Measurements from ENCODE around the gene SLC8B1. TPM values are rescaled to one million over a fixed set of nuclear protein-coding genes. Genes with fewer than 3 reads are reported as not detected.

SLC8B1 gene
- total RNA-seq, result 40.2 and 41.1 TPM in 2 replicates

- no peak for TF ChIP-seq CTCF (IDR thresholded peaks at IDR 0.05; ENCODE audit: insufficient read depth, low read length, poor library complexity, severe bottlenecking)
Measured at GRCh38 chr12:113334786-113335539, at the start of gene SLC8B1. SLC8B1 (minus strand) TSS chr12:113335109; CDS start chr12:113332878, 2,231 bp downstream.

DNA sequence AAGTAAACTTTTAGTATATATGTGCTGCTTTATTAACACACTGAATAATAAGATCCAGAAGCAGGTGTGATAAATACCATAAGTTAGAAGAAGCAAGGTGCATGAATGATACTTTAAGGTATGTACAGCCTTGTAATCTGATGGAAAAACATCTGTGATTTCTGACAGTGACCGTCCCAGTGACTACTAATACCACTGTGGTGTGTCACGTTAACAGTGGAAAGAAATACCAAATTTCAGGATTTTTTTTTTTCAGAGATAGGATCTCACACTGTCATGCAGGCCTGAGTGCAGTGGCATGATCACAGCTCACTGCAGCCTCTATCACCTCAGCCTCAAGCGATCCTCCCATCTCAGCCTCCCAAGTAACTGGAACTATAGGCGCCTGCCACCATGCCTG lies 47.3 kb upstream of the SLC8B1 start:
- Histone ChIP-seq H3K36me3 (ENCODE audit: control insufficient read depth, insufficient read depth, low read length) (no peaks in the 10 kb centered on the region), H3K4me3 (ENCODE audit: low read depth, low read length) (no peak overlapping the region), H3K27me3 (ENCODE audit: control insufficient read depth, insufficient read depth, low read length) (no peaks in the 10 kb centered on the region)
- no peak for TF ChIP-seq CTCF (IDR thresholded peaks at IDR 0.05; ENCODE audit: insufficient read depth, low read length, poor library complexity, severe bottlenecking)
- DNase-seq (ENCODE audit: low read depth), result no peak

More at GRCh38 chr12:113334786-113335539, at the start of gene SLC8B1:
- Histone ChIP-seq H3K36me3 (ENCODE audit: control insufficient read depth, insufficient read depth, low read length) (no peaks in the 10 kb centered on the region), H3K4me3 (ENCODE audit: low read depth, low read length) (peak within 1 kb of the TSS; percentile 67), H3K27me3 (ENCODE audit: control insufficient read depth, insufficient read depth, low read length) (no peaks in the 10 kb centered on the region)
- no peak for DNase-seq (ENCODE audit: low read depth)

DNA sequence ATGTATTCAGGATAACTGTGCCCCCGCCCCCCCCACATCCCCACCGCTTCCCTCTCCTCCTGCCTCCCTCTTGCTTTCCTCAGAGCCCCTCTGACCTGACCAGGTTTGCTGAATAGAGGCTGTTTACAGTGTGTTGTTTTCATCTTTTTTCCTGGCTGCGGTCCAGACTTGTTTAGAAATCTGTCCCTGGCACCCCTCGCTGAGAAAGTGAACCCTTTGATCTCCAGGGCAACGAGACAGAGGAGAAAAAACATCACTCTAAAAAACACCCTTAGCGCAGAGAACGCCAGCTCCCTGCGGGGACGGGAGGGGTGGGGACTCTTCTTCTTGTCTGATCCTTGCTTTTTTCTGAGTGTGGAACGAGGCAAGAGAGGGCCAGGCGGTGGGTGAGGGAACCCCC lies 46.3 kb upstream of the SLC8B1 start:
- Histone ChIP-seq H3K27me3 (ENCODE audit: control insufficient read depth, insufficient read depth, low read length) (no peaks in the 10 kb centered on the region), H3K36me3 (ENCODE audit: control insufficient read depth, insufficient read depth, low read length) (no peaks in the 10 kb centered on the region), H3K4me3 (ENCODE audit: low read depth, low read length) (no peak overlapping the region)
- no peak for TF ChIP-seq CTCF (IDR thresholded peaks at IDR 0.05; ENCODE audit: insufficient read depth, low read length, poor library complexity, severe bottlenecking)
- no peak for DNase-seq (ENCODE audit: low read depth)

DNA sequence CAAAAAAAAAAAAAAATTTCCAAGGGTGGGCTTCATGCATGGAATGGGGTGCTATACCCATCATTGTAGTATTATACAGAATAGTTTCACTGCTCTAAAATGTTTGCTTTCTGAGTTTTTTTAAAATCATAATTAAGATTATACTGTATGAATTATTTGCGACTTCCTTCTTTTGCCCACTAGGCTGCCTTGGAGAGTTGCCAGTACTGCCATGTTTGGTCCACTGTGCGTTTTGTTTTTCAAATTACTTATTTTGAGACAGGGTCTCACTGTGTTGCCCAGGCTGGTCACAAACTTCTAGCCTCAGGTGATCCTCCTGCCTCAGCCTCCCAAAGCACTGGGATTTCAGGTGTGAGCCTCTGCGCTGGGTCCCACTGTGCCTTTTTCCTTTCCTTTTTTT lies 43.4 kb upstream of the SLC8B1 start:
- Histone ChIP-seq H3K27me3 (ENCODE audit: control insufficient read depth, insufficient read depth, low read length) (no peaks in the 10 kb centered on the region), H3K4me3 (ENCODE audit: low read depth, low read length) (no peak overlapping the region), H3K36me3 (ENCODE audit: control insufficient read depth, insufficient read depth, low read length) (no peaks in the 10 kb centered on the region)
- TF ChIP-seq CTCF (IDR thresholded peaks at IDR 0.05; ENCODE audit: insufficient read depth, low read length, poor library complexity, severe bottlenecking), result no peak
- no peak for DNase-seq (ENCODE audit: low read depth)

DNA sequence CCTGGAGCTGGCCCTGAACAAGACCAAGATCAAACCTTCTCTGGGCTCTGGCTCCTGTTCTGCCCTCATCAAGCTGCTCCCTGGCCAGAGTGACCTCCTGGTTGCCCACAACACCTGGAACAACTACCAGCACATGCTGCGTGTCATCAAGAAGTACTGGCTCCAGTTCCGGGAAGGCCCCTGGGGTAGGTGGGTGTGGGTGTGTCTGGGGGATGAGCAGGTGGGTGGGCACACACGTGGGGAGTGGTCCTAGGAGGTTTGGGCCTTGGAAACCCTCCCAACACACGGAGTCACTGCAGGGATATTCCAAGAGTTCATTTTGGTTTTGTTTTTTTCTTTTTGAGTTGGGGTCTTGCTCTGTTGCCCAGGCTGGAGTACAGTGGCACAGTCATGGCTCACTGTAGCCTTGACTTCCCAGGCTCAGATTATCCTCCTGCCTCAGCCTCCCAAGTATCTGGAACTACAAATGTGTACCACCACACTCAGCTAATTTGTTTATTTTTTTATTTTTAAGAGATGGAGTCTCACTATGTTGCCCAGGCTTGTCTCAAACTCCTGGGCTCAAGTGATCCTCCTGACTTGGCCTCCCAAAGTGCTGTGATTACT lies 40.0 kb upstream of the SLC8B1 start:
- no peak overlapping the region for H3K4me3 ChIP-seq (ENCODE audit: low read depth, low read length)
- no peaks in the 10 kb centered on the region for H3K27me3 ChIP-seq (ENCODE audit: control insufficient read depth, insufficient read depth, low read length)
- H3K36me3 ChIP-seq (ENCODE audit: control insufficient read depth, insufficient read depth, low read length), result no peaks in the 10 kb centered on the region
- no peak for TF ChIP-seq CTCF (IDR thresholded peaks at IDR 0.05; ENCODE audit: insufficient read depth, low read length, poor library complexity, severe bottlenecking)
- no peak for DNase-seq (ENCODE audit: low read depth)
